GM18505 (cell line): ENCODE measurements around the gene KLHL2.

Experiments used
- ATAC-seq: cut with Tn5 transposase; IDR thresholded peaks from one replicate; pipeline ENCODE4 v1.9.1; 2021; ENCODE audit not compliant: unreplicated experiment
- POLR2A ChIP-seq: IDR thresholded peaks from 4 replicates; pipeline ENCODE4 v1.6.1; 2011; ENCODE audit warnings: borderline replicate concordance; ENCODE audit not compliant: insufficient read depth, insufficient read length; ENCODE audit errors: extremely low read depth

KLHL2 gene

GRCh38 chr4:165324236-165324917 lies 117.0 kb downstream of the KLHL2 start:
- no peak for ATAC-seq
- no peak for TF ChIP-seq POLR2A

- no peak for ATAC-seq
- no peak for TF ChIP-seq POLR2A
Observed at GRCh38 chr4:165324918-165325304, 117.5 kb downstream of the KLHL2 start.

- no peak for ATAC-seq
- TF ChIP-seq POLR2A = no peak
Observed at GRCh38 chr4:165325732-165326512, 118.6 kb downstream of the KLHL2 start.

- ATAC-seq = no peak
Observed at GRCh38 chr4:165326831-165327210, 119.5 kb downstream of the KLHL2 start.

GRCh38 chr4:165327211-165328100 lies 120.1 kb downstream of the KLHL2 start, which contains the start of gene MSMO1:
Gene MSMO1 (plus strand): TSS chr4:165327669. CDS start chr4:165333371, 5,702 bp downstream.
- ATAC-seq = peak; percentile 98
- peak; percentile 83 for TF ChIP-seq POLR2A

More at GRCh38 chr4:165326831-165327210, 119.5 kb downstream of the KLHL2 start:
- no peak for TF ChIP-seq POLR2A

- no peak for TF ChIP-seq POLR2A
- ATAC-seq = peak; percentile 0
Observed at GRCh38 chr4:165328101-165328425, 120.7 kb downstream of the KLHL2 start.

GRCh38 chr4:165328708-165329107 lies 121.3 kb downstream of the KLHL2 start:
- no peak for TF ChIP-seq POLR2A
- ATAC-seq = no peak

GRCh38 chr4:165330071-165330470 lies 122.7 kb downstream of the KLHL2 start:
- TF ChIP-seq POLR2A = no peak
- no peak for ATAC-seq

- no peak for TF ChIP-seq POLR2A
- no peak for ATAC-seq
Observed at GRCh38 chr4:165330666-165331065, 123.3 kb downstream of the KLHL2 start.

GRCh38 chr4:165331359-165331758 lies 124.0 kb downstream of the KLHL2 start:
- TF ChIP-seq POLR2A = no peak
- no peak for ATAC-seq

GRCh38 chr4:165331823-165332222 lies 124.5 kb downstream of the KLHL2 start:
- no peak for ATAC-seq
- TF ChIP-seq POLR2A = no peak

- ATAC-seq = no peak
- TF ChIP-seq POLR2A = no peak
Observed at GRCh38 chr4:165332502-165332901, 125.1 kb downstream of the KLHL2 start.

GRCh38 chr4:165335163-165335703 lies 127.9 kb downstream of the KLHL2 start:
- ATAC-seq = no peak
- no peak for TF ChIP-seq POLR2A
